Left kidney (tissue), 2 donors: ENCODE results near the gene TSPAN10. TPM values are rescaled to one million over a fixed set of nuclear protein-coding genes. Genes with fewer than 3 reads are reported as not detected.

Experiments
- DNase-seq: peaks from one replicate; pipeline ENCODE4 v3.0.0-alpha.2; 2013
- polyA plus RNA-seq: library from polyadenylated mRNA; unstranded; fragments of 120-200 nt; gene quantifications from one replicate; pipeline ENCODE4 v1.2.1, GENCODE V29; 2013; ENCODE audit not compliant: insufficient read length

TSPAN10 gene
- polyA plus RNA-seq, 1 donor: 4.0 TPM

- DNase-seq: no peak
Measured at GRCh38 chr17:81630274-81630673, 6.7 kb upstream of the TSPAN10 start.

GRCh38 chr17:81631482-81631881 lies 5.5 kb upstream of the TSPAN10 start:
- no peak for DNase-seq

DNA sequence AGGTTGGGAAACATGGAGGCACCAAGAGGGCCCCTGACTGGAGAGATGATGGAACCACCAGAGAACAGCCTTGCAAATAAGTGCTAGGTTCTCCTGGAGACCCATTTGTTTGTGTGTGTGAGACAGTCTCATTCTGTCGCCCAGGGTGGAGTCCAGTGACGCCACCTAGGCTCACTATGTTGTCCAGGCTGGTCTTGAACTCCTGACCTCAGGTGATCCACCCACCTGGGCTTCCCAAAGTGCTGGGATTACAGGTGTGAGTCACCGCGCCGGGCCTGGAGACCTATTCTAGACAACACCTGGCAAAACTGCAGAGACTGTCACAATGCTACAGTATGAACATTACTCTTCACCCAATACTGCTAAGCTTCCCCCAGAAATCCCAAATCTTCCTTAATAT lies 1.6 kb upstream of the TSPAN10 start:
- DNase-seq: no peak

DNA sequence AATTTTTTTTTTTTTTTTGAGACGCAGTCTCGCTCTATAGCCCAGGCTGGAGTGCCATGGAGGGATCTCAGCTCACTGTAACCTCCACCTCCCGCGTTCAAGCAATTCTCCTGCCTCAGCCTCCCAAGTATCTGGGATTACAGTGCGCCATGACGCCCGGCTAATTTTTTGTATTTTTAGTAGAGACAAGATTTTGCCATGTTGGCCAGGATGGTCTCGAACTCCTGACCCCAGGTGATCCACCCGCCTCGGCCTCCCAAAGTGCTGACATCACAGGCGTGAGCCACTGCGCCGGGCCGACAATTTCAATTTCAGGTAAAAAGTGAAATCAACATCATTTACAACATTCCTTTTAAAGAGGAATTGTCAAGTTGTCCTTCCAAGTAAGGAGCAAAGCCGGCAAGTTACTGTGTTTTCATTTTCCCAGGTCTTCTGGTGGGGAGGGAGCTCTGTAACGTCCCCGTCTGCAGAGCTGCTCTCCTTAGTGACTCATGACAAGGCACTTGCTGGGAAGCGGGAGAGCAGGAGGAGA lies 957 bp upstream of the TSPAN10 start:
- DNase-seq: no peak

- DNase-seq: no peak
Measured at GRCh38 chr17:81638683-81639082, 1.7 kb downstream of the TSPAN10 start.

DNA sequence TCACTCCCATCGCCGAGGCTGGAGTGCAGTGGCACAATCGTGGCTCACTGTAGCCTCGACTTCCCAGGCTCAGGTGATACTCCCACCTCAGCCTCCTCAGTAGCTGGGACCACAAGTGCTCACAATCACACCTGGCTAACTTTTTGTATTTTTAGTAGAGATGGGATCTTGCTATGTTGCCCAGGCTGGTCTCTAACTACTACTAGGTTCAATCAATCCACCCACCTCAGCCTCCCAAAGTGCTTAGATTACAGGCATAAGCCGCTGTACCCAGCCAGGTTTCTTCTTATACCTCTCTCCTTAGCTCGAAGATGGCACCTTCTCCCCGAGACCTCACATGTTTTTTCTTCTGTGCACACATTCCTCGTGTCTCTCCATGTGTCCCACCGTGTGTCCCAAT lies 3.0 kb downstream of the TSPAN10 start:
- DNase-seq: no peak

DNA sequence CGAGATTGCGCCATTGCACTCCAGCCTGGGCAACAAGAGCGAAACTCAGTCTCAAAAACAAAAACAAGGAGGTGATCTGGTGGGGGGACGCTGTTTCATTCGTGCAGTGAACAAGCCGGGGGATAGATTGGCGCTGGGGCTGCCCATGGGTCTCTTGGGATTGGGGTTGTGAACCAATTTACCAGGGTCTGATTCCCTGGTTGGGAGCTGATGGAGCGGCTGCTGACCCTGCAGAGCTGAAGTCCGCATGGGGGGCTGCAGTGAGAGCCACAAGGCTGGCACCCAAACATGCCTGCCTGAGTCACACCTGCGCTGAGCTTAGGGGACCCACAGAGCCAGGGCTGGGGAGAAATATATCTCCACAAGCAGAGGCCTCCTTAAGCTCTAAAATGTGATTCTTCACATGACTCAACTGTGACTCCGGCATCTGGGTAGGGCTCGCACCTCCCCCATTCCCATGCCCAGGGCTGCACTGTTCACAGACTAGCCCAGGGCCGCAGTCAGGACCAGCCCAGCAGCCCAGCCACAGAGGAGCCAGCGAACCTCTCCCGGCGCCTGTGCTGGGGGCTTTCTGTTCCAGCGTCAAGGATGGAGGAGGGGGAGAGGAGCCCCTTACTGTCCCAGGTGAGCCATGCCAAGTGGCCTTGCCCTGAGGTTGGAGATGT lies 5.0 kb downstream of the TSPAN10 start:
- DNase-seq: no peak

DNA sequence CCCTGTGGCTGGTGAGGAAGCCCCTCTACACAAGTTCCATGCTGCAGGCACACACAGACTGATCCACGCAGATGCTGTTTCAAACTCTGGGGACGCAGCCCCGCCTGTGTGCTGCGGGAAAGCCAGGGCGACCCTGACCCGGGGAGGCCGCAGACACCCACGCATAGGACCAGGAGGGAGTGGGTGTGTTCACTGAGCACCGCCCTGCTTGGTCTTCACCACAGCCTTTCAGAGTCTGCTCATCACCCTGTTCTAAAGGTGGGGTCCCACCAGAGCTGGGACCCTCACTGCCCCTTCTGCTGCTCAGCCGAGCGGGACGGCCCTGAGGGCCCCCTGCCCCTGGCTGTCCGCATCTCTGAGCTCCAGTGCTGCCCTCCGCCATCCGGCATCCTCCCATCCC lies 7.5 kb downstream of the TSPAN10 start:
- no peak for DNase-seq

GRCh38 chr17:81644976-81645952 lies 8.3 kb downstream of the TSPAN10 start:
- DNase-seq: no peak

DNA sequence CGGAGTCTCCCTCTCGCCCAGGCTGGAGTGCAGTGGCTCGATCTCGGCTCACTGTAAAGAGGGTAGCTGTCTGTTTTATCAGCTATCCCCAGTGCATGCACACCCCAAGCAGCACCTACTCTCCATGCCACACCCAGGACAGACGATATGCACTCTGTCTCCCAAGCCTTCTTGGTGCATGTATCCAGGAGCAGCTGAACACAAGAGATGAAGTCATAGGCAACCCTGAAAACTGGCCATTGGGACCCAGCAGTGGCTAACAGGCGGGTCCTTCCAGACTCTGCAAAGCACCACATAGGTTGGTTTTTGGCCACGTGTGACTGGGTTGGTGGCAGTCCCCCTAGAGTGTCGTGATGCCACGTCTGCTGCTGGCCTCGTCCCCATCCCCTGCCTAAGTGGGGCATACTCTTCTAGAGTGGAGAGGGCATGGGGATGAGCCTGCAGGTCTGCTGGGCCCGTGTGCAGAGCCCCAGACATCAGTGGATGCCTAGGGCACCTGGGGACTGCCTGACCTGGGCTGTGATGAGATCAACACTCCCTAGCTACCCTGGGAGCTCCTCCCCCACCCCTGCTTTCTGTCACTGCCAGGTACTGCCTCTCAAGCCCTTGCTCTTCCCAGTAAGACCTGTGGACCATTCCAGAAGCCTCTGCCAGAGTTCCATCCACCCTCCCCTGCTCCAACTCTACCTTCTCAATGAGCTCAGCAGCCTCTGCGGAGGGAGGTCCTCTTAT lies 10.0 kb downstream of the TSPAN10 start:
- DNase-seq: no peak

DNA sequence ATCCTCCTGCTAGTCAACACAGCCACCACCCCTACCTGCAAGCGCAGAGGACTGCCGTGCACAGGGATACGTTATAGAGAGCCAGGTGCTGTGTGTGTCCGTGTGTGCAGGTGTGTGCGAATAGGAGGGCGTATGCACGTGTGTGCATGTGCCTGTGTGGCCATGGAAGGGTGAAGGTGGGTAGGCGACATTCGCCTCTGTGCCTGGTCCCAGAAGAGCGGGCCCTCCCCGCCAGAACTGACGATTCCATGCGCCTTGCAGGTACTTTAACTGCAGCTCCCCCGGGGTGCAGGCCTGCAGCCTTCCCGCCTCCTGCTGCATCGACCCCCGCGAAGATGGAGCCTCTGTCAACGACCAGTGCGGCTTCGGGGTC lies 10.6 kb downstream of the TSPAN10 start:
- DNase-seq: no peak

DNA sequence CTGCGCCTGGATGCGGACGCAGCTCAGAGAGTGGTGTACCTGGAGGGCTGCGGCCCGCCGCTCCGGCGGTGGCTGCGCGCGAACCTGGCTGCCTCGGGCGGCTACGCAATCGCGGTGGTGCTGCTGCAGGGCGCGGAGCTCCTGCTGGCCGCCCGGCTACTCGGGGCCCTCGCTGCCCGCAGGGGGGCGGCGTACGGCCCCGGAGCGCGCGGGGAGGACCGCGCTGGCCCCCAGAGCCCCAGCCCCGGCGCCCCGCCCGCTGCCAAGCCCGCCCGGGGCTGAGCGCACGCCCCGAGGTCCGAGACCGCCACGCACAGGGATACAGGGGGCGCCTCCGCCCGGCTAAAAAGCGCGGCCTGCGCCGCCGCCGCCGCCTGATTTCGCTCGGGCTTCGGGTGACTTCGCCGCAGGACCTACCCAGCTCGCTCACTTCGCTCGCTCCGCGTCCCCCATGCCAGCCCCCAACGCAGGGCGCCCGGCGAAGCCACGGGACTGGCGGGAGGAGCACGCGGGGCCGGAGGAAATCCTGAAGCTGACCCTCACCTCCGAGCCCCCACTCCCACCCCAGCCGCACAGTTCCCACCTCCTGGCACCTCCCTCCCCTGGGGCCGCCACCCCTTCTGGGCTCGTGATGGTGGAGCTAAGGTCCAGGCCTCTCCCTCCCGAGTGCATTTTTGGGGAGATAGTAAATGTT lies 11.2 kb downstream of the TSPAN10 start:
- DNase-seq: no peak

DNA sequence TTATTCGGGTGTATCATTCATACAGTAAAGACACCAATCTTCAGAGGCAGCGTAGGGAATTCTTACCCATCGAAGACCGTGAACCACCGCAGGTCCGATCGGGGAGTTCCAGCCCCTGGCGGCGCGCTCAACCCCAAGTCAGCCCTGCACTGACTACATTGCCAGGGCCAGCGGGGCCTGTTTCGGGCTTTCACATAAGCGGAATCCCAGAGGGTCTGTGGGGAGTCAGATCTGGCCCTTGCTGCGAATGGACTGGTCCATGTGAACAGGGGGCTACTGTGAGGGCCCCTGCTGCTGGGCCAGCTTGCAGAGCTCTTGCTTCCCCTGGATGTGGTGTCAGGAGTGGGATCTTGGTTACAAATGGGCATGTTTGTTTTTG lies 11.7 kb downstream of the TSPAN10 start:
- DNase-seq: no peak

- no peak for DNase-seq
Measured at GRCh38 chr17:81650951-81651350, 14.0 kb downstream of the TSPAN10 start.

DNA sequence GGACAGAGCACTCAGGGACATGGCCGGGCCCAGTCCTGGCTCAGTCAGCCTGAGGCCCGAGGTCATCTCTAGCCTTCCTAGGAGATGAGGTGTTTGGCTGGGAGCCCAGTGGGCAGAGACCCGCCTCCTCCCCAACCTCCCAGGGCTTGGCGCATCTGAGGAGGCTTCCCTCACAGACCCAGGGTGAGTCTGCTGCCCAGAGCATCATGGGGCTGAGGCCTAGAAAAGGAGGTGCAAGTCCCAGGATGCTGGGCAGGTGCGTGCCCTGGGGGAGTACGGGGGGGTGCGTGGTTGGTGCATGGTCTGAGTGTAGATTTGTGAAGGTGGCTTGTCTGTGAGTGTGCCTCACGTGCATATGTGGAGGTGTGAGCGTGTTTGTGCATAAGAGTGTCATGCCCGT lies 14.7 kb downstream of the TSPAN10 start:
- DNase-seq: no peak

- DNase-seq: peak; percentile 54
Measured at GRCh38 chr17:81652906-81653771, 16.1 kb downstream of the TSPAN10 start.

DNA sequence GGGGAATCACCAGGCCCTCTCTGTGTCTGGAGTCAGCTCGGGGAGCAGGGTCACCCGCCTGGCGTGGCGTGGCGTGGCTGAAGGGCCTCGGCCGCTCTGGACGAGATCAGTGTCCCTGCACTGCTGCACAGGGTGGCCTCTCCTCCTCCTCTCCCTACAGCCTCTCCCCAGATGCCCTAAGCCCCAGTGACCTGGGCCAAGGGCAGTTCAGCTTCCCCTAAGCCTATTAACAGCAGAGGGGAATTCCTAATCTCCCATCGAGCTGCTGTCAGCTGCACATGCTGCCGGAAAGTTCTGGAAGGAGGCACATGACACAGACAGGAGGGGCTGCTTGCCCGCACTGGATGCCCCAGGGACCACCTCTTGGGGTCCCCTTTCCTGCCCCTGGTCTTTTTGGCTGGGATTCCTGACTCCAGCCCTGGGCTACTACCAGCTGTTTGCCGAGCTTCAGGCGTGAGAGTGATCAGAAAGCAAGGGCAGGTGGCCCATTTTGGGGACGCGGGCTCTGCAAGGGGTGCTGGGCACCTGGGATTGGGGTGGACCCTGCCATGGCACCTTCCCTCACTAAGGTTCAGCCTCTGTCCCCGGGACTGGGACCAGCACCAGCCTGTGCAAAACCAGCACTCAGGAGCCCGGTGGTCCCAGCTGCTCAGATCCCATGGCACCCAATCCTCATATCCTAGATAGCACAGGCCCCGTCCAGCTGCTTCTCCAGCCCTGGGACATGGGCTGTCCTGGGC lies 18.6 kb downstream of the TSPAN10 start:
- no peak for DNase-seq

- no peak for DNase-seq
Measured at GRCh38 chr17:81656118-81656743, 19.2 kb downstream of the TSPAN10 start, which contains the start of gene PDE6G. Gene PDE6G, minus strand, starts transcription at chr17:81656542. Its CDS starts 3,237 bp downstream, at chr17:81653305.

GRCh38 chr17:81656835-81657234 lies 19.8 kb downstream of the TSPAN10 start:
- no peak for DNase-seq

GRCh38 chr17:81659038-81659437 lies 22.0 kb downstream of the TSPAN10 start:
- no peak for DNase-seq
